Subcutaneous adipose tissue (tissue), 4 donors: Measurements from ENCODE around the gene CCNL2. TPM values are rescaled to one million over a fixed set of nuclear protein-coding genes. Genes with fewer than 3 reads are reported as not detected.

Source experiments
- total RNA-seq, 4 donors: library from RNA; depleted of rRNA; stranded (reverse); fragments of >200 nt; gene quantifications; one replicate each; pipeline ENCODE4 v1.1.0, GENCODE V29; 2016
- TF ChIP-seq, protein P1 (sequence below): fragments of 450-650 bp; IDR thresholded peaks from one replicate; pipeline ENCODE4 v1.5.1; 2016; ENCODE audit warnings: low read depth, mild to moderate bottlenecking, control low read depth, antibody characterized with exemption, moderate library complexity

CCNL2 gene
- total RNA-seq, 4 donors from 2014 or later: 146 to 268 (median 194) TPM

DNA sequence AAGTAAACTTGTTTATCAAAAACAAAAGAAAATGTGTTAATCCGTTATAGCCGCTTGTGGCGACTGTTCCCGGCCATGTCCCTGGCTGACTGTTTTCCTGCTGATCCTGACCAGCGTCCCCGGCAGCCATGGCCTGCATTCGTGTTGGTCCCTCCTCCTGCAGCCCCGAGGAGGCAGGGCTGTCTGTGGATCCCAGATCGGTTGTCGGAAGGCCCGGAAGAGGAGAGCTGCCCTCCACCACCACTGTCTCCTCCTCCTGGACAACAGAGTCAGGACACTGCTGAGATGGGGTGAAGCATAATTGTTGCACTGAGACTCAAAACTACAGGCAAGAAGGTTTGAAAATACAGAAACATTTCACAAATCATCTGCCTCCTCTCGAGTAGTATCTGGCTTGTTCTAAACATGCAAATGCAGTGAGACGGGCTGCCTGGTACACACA, 37.1 kb downstream of the CCNL2 start:
- TF ChIP-seq, protein P1, sequence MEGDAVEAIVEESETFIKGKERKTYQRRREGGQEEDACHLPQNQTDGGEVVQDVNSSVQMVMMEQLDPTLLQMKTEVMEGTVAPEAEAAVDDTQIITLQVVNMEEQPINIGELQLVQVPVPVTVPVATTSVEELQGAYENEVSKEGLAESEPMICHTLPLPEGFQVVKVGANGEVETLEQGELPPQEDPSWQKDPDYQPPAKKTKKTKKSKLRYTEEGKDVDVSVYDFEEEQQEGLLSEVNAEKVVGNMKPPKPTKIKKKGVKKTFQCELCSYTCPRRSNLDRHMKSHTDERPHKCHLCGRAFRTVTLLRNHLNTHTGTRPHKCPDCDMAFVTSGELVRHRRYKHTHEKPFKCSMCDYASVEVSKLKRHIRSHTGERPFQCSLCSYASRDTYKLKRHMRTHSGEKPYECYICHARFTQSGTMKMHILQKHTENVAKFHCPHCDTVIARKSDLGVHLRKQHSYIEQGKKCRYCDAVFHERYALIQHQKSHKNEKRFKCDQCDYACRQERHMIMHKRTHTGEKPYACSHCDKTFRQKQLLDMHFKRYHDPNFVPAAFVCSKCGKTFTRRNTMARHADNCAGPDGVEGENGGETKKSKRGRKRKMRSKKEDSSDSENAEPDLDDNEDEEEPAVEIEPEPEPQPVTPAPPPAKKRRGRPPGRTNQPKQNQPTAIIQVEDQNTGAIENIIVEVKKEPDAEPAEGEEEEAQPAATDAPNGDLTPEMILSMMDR: no peak

DNA sequence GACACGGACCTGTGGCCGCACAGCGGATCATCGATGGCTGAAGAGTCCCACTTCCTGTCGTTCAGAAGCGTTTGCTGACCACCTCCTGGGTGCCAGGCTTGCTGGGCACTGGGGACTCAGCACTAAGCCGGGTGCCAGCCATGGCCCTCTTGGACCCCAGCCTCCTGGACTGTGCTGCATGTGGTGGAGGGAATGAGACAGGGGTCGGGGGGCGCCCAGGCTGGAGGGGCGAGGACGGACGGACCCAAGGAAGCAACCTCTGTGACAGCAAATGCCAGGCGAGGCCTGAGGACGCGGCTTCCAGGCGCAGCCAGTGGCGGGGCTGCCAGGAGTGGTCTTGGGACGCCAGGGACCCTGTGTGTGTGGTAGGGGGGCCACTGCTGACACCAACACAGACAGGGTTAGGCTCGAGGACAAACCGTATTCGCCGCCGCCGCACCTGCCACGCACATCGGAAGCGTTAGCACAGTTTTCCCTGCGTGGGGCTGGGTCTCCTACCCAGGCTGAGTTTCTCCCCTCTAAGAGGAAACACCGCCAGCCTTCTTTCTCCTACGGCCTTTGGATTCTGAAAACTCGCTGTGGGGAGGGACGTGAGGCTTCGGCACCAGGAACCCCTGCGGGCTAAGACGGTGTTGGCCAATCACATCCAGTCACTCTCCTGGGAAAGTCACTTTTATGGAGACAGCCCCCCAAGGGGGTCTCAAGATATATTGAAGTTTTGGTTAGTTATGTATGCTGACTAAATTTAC, 37.7 kb downstream of the CCNL2 start:
- TF ChIP-seq, protein P1: no peak

DNA sequence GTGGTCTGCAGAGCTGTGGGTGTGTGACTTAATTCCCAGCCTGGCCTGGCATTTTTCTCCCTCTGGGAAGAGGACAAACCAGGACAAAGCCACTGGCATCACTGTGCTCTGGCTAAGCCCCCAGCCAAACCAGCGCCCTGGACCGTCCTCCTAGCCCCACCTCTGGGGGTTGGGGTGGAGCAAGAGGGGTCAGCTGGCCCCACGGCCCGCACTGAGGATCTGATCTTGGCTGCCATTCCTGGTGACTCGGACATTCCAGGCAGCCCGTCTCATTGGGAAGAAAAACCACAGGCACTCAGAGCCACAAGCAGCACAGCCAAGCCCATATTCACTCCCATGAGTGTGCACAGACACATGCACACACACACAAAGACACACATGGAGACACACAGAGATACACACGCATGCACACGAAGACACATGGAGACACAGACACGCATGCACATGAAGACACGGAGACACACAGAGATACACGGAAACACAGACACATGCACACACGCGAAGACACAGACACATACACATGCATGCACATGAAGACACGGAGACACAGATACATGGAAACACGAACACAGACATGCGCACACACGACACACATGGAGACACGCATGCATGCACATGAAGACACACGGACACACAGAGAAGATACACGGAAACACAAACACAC, 38.5 kb downstream of the CCNL2 start:
- TF ChIP-seq, protein P1: no peak

- TF ChIP-seq, protein P1: no peak
Measured at GRCh38 chr1:1359664-1360468, 39.3 kb downstream of the CCNL2 start.

DNA sequence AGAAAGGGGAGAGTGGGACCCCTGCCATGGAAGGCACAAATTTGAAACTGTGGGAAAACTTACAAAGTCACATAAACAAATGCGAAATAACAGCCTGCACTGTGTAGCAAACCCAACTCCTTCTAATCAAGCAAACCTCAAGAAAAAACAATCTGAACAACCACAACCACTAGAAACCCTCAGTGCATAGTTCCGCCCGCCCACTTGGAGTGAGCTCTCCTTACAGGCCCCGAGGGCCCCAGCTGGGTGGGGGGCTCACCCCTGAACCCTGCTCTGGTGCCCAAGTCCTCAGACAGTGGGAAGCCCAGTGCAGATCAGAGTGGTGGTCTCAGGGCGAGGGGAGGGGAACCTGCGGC, 39.8 kb downstream of the CCNL2 start:
- TF ChIP-seq, protein P1: no peak

DNA sequence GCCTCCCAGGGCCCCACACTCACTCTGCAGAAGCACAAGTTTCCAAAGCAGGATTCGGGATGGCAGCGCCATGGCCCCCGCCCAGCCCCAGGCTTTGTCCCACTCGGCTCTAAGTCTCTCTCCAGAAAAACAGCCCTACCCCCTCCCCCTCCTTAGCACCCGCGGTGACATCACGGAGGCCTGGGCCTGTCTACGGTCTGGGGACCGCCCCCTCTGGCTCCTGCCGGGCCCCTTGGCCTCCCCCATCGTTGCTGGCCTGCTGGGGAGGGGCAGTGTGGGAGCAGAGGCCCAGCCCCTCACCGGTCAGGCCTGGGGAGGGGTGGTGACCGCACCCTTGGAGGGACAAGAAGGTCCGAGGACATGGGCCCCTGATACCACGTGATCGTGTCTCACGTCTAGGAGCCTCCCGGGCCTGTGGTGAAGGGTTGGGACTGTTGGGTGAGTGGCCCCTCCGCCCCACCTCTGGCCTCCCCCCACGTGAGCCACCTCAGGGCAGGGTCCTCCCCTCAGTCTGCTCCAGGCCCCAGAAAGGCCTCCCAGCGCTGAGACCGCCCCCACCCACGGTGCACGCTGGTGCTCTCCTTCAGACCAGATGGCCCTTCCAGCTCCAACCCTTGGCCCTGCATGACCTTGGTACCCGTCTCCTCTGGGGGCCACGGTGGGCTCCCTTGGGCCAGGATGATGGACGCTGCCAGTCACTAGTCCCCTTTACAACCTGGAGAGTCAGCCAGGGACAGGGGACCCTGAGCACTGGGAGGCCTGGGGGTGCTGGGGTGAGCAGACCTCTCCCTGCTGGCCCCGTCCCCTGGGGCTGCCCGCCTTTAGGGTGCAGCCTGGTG, 40.5 kb downstream of the CCNL2 start, which contains the start of gene MXRA8:
Gene MXRA8 (minus strand): TSS at position 123 of the 839 bp plus-strand sequence. CDS start 51 bp downstream, at position 72.
- TF ChIP-seq, protein P1: no peak
